Transverse colon (tissue), 3 donors: Measurements from ENCODE around the gene TMEM43.
A peak's percentile ranks its signal among the peaks of the same experiment; 100 is the strongest.

Source experiments
- EP300 ChIP-seq: sonication (generic); formaldehyde crosslinking; IDR thresholded peaks from one replicate; pipeline ENCODE4 v1.6.1; 2017; ENCODE audit warnings: antibody characterized with exemption, low read depth
- POLR2A ChIP-seq: fragments of 450-650 bp; IDR thresholded peaks from one replicate; pipeline ENCODE4 v1.6.1; 2016; ENCODE audit warnings: antibody characterized with exemption, mild to moderate bottlenecking, moderate library complexity
- TF ChIP-seq, protein P1 (sequence below), 5 experiments: fragments of 200-600 bp in 3 of 5; fragments of 450-650 bp in 2 of 5; sonication (generic) in 3 of 5; IDR thresholded peaks; 1 replicate in 2 of 5; 2 replicates in 3 of 5; pipeline ENCODE4 v1.5.1; 2016 to 2017; ENCODE audit warnings: antibody characterized with exemption in 5 of 5, inconsistent platforms in 3 of 5, mild to moderate bottlenecking in 2 of 5, moderate library complexity in 1 of 5

GRCh38 chr3:14144423-14145075 lies 19.7 kb downstream of the TMEM43 start:
- TF ChIP-seq, protein P1, sequence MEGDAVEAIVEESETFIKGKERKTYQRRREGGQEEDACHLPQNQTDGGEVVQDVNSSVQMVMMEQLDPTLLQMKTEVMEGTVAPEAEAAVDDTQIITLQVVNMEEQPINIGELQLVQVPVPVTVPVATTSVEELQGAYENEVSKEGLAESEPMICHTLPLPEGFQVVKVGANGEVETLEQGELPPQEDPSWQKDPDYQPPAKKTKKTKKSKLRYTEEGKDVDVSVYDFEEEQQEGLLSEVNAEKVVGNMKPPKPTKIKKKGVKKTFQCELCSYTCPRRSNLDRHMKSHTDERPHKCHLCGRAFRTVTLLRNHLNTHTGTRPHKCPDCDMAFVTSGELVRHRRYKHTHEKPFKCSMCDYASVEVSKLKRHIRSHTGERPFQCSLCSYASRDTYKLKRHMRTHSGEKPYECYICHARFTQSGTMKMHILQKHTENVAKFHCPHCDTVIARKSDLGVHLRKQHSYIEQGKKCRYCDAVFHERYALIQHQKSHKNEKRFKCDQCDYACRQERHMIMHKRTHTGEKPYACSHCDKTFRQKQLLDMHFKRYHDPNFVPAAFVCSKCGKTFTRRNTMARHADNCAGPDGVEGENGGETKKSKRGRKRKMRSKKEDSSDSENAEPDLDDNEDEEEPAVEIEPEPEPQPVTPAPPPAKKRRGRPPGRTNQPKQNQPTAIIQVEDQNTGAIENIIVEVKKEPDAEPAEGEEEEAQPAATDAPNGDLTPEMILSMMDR (IDR thresholded peaks at IDR 0.05) = no peak
- TF ChIP-seq EP300 (peak; percentile 33), POLR2A (no peak)
